ENCODE results near the gene PLCB4.

Gene PLCB4

GRCh38 chr20:9475456-9475855, 406.6 kb downstream of the PLCB4 start:
- FAIRE-seq (no peak), DNase-seq (ENCODE audit: insufficient read length, low spot score) (no peak)

DNA sequence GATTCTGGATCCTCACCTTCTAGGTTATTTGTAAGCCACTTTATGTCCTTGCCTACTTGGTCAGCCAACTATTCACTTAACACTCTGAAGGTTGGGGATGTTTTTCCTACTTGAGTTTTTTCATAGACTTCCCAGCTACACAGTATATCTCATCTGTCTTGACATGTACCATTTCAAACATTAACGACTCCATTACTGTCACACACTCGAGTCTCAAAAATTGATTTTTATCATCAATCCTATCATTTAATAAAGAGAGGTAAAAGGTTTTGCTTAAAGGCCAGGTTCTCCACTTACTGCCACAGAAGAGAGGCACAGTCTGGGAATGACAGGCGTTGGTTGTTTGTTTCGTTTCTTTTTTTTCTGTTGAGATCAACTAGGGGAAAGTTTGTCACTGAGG, 407.3 kb downstream of the PLCB4 start:
- DNase-seq (ENCODE audit: insufficient read length, low spot score) (no peak), FAIRE-seq (no peak)

- FAIRE-seq (no peak), DNase-seq (ENCODE audit: insufficient read length, low spot score) (no peak)
Observed at GRCh38 chr20:9476637-9477036, 407.8 kb downstream of the PLCB4 start.

DNA sequence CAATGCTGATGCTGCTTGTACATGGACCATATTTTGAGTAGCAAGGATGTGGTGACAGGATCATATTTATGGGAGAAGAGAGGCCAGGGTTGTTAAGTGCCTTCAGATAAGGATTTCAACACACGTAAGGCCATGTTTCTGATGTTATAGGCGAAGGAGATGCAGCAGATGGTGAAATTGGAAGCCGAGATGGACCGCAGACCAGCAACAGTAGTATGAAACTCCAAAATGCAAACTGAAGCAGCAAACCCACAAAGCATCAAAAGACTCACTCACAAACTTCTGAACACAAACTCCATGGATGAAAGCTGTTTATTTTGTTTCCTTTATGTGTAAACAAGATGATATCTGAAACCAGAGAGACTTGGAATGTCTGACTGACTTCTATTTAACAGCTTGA, 409.9 kb downstream of the PLCB4 start:
- DNase-seq (ENCODE audit: insufficient read length, low spot score) (no peak), FAIRE-seq (no peak)

- FAIRE-seq (no peak), DNase-seq (ENCODE audit: insufficient read length, low spot score) (no peak)
Observed at GRCh38 chr20:9480066-9480465, 411.2 kb downstream of the PLCB4 start.

DNA sequence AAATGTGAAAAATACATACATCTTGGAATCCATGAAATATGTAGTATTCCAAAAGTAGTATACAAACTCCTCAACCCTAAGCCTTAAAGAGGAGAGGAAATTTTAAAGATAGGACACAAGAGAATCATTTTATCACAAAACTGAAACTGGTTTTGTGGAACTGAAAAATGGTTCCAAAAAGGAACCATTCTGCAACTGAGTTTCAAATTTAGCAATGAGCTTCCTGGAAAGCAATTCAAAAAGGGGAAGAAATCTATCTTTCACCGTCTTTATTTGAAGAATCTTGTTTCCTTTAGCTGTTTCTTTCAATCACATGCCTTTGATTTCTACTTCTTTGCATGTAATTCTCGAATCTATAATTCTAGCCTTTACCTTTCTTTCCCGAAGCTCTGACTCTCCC, 413.3 kb downstream of the PLCB4 start:
- no peak for DNase-seq (ENCODE audit: insufficient read length, low spot score)
- peak; percentile 61 for FAIRE-seq

GRCh38 chr20:9483131-9483530, 414.2 kb downstream of the PLCB4 start:
- DNase-seq (ENCODE audit: insufficient read length, low spot score) = no peak
- no peak for FAIRE-seq

DNA sequence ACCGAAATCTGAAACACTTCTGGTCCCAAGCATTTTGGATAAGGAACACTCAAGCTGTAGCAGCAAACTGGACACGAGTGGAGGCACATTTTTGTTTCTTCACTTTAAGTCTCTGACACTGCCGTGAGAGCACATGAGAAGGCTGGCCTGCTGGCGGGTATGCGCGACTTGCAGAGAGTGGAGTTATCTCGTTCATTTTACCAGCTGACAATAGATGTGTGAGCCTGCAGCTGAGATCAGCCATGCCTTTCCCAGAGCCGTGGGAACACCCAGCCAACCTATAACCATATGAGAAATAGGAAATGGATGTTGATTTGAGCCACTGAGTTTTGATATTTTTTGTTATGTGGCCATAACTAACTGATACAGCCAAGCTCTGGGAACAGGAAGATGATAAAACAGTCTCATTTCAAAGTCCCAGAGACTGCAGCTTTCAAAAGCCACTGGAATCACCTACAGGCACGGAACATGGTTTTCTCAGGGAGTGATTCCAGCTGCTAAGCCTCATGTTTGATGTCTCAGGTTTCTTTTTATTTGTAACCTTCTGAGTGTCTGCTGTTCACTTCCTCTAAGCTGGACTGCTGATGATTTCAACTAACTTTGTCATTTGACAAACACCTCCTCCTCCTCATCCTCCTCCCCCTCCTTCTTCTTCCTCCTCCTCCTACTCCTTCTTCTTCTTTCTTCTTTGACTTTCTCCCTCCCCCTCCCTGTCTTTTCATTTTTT, 416.9 kb downstream of the PLCB4 start:
- DNase-seq (ENCODE audit: insufficient read length, low spot score) (no peak), FAIRE-seq (no peak)

DNA sequence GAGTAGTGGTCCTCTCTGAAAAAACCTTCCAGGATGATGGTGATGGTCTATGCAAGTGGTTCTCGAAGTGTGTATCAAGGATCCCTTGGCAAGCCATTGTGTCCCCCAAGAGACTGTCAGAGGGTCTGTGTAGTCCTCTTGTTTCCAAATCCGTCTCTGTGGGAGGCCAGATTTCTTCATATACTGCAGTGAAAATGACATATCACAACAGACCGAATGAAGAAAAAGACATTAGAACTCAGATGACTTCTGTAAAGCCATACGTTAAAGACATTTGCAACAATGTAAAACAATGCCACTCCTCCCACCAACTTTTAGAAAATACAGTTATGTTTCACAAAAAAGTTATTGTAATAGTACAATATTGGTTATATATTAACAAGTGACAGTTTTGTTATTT, 418.3 kb downstream of the PLCB4 start:
- FAIRE-seq (no peak), DNase-seq (ENCODE audit: insufficient read length, low spot score) (no peak)

DNA sequence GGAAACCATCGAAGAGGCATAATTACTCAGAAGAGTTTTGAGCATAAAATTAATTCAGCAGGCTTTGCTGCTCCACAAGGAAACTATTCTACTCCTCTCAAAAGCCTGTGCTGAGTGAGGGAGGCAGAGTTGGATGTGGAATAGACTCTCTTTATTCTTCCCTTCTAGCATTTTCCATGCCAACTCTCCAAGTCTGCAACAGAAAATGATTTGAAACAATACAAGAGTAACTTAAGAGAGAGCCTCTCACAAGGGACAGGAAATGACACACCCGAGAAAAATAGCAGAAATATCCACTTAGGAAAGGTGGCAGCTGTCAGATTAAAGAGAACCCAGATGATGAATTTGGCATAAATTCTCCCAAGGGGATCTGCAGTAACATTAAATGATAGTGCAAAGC, 419.2 kb downstream of the PLCB4 start:
- no peak for DNase-seq (ENCODE audit: insufficient read length, low spot score)
- no peak for FAIRE-seq

GRCh38 chr20:9490161-9490560, 421.3 kb downstream of the PLCB4 start:
- DNase-seq (ENCODE audit: insufficient read length, low spot score) (no peak), FAIRE-seq (no peak)

- DNase-seq (ENCODE audit: insufficient read length, low spot score) (no peak), FAIRE-seq (no peak)
Observed at GRCh38 chr20:9490631-9491030, 421.7 kb downstream of the PLCB4 start.

- DNase-seq (ENCODE audit: insufficient read length, low spot score) (no peak), FAIRE-seq (no peak)
Observed at GRCh38 chr20:9491324-9491723, 422.4 kb downstream of the PLCB4 start.

GRCh38 chr20:9492067-9492466, 423.2 kb downstream of the PLCB4 start:
- DNase-seq (ENCODE audit: insufficient read length, low spot score) = no peak
- no peak for FAIRE-seq

GRCh38 chr20:9493803-9494202, 424.9 kb downstream of the PLCB4 start:
- no peak for FAIRE-seq
- no peak for DNase-seq (ENCODE audit: insufficient read length, low spot score)

- FAIRE-seq (no peak), DNase-seq (ENCODE audit: insufficient read length, low spot score) (no peak)
Observed at GRCh38 chr20:9495701-9496100, 426.8 kb downstream of the PLCB4 start.

DNA sequence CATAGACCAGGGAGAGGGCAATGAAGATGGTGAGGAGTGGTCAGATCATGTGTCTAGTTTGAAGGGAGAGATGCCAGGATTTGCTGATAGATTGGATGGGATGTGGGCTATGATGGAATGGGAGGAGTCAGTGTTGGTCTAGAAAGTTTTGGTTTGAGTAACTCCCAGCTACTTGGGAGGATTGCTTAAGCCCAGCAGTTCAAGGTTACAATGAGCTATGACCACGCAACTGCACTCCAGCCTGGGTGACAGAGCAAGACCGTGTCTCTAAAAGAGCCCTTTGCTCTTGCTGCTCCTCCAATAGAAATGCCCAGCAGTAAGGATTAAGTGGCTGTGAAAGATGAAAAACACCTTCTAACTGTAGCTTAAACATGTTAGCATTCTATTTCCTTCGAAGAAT, 427.3 kb downstream of the PLCB4 start:
- FAIRE-seq (no peak), DNase-seq (ENCODE audit: insufficient read length, low spot score) (no peak)

DNA sequence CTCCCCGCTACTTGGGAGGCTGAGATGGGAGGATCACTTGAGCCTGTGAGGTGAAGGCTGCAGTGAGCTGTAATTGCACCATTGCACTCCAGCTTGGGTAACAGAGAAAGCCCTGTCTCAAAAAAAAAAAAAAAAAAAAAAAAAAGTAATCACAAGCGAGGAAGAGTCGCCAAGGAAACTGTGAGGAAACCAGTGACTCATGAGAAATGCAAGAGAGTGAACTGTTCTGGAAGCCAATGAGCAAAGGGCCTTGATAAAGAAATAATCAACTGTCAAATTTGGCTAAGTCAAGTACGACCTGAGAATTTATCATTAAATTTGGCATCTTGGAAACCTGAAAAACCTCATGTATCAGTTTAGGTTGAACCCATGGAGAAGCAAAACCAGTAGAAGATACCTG, 429.4 kb downstream of the PLCB4 start:
- FAIRE-seq (no peak), DNase-seq (ENCODE audit: insufficient read length, low spot score) (no peak)

DNA sequence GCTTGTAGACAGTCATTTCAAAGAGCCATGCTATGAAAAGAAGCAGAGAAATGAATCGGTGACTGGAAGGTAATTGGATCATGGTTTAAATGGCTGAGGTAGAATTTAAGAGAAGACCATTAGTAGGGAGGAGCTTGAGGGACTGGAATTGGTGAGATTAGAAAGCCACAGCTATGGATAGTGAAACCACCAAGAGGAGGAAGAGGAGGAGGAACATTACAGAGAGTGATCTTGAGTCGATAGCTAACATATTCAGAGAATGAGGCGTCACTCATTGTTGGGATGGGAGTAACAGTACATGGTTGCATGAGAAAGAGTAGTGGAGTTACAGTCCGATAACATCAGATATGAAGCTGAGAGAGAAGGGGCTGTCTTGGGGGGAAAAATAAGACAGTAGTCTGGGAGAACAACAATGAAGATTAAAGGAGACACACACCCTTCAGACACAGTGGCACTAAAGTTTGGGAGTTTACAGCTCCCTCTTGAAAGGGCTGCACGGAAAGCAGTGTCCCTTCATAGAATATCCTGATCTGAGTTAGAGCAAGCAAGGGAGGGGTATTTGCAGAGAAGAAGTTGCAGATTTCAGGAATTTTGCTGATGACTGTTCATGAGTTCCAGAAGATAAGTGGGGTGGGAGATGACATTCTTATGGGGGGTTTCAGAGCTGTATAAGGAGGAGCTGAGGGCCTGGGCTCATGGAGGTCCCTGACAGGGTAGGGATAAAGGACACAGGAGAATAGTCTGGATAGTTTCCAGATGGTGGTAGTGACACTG, 430.4 kb downstream of the PLCB4 start:
- FAIRE-seq (no peak), DNase-seq (ENCODE audit: insufficient read length, low spot score) (no peak)

DNA sequence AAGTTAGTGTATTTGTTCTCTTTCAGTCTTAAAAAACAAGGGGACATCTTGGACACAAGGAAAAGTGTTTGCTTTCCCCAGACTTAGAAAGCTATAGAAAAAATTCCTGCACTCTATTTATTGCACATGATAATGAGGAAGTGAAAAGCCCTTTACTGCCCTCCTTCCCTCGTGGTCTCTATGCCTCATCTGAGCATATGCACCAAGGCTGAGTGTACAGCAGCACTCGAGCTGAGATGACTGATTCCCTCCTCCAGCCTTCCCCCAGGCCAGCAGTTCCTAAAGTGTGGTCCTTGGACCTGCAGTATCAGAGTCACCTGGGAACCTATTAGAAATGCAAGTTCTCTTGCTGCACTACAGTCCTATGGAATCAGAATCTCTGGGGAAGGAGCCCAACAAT, 431.2 kb downstream of the PLCB4 start:
- no peak for FAIRE-seq
- no peak for DNase-seq (ENCODE audit: insufficient read length, low spot score)

DNA sequence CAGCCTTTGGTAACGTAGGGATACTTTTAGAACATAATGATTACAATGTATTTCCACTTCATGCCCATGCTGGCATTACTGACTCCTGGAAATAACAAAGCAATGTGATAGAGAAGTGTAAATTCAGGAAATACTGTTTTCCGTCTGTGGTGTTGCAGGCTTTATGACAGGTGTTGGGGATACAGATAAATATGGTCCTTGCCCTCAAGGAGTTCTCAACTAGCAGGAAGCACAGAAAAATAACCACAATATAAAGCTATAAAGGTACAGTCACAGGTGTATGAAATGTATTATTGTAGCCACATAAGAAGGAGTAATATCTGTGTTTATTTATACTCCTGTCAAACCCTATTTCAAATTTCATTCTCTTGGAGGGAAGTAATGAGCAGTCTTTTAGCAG, 432.6 kb downstream of the PLCB4 start:
- DNase-seq (ENCODE audit: insufficient read length, low spot score) = no peak
- FAIRE-seq = no peak

DNA sequence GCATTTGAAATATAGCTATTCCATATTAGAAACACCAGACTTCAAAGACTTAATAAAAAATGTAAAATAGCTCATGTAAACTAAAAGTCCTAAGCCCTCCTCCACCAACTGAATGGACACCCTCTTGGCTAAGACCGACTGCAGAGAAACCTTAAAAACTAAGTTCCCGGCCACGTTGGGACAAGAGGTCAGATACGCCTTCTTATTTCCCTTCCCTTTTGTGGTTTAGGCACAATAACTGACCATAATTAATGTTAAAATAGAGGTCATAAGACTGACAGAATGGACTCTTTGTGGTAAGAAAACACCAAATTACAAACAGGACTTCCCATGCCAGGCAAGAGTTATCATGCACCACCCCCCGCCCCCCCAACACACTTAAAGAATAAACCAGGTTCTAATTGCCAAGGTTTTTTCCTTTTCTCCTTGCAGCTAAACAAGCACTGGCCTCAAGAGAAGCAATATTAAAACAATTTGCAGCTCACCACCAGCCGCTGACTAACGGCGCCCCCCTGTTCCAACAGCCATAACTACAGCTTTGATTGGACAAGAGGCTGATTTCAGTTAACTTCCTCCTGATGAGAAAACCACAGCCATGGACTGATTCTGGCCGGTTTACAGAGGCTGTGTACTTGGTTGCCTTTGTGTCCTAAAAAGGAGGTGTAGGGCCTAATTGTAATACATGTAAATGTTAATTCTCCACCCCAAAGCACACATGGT, 434.8 kb downstream of the PLCB4 start:
- DNase-seq (ENCODE audit: insufficient read length, low spot score) = no peak
- no peak for FAIRE-seq

Data from GM19239 (cell line).